Measurements from ENCODE around the gene TSPEAR.

DNA sequence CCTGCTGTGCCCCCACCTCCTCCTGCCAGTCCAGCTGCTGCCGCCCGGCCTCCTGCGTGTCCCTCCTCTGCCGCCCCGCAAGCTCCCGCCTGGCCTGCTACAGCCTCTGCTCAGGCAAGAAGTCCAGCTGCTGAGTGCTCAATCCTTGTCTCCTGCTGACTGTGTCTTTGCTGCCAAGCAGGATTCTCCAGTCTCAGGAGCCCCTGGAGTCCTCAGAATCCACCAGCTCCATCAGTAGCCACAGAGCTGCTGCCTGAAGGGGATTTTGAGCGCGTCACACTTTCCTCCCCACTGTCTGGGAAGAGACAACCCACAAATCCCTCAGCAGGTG lies 64.2 kb downstream of the TSPEAR start:
- TF ChIP-seq, protein P1, sequence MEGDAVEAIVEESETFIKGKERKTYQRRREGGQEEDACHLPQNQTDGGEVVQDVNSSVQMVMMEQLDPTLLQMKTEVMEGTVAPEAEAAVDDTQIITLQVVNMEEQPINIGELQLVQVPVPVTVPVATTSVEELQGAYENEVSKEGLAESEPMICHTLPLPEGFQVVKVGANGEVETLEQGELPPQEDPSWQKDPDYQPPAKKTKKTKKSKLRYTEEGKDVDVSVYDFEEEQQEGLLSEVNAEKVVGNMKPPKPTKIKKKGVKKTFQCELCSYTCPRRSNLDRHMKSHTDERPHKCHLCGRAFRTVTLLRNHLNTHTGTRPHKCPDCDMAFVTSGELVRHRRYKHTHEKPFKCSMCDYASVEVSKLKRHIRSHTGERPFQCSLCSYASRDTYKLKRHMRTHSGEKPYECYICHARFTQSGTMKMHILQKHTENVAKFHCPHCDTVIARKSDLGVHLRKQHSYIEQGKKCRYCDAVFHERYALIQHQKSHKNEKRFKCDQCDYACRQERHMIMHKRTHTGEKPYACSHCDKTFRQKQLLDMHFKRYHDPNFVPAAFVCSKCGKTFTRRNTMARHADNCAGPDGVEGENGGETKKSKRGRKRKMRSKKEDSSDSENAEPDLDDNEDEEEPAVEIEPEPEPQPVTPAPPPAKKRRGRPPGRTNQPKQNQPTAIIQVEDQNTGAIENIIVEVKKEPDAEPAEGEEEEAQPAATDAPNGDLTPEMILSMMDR (conservative IDR thresholded peaks at IDR 0.05 in 1 of 2, IDR thresholded peaks at IDR 0.05 in 1 of 2; ENCODE audit: low read depth in 1 of 2, low read length in 2 of 2), result no peak
- no peak for TF ChIP-seq EZH2 (IDR thresholded peaks at IDR 0.05; ENCODE audit: low read length, missing control alignments)

Measured in fibroblast of lung (primary cell).